ENCODE data around the gene TMEM108.

DNA sequence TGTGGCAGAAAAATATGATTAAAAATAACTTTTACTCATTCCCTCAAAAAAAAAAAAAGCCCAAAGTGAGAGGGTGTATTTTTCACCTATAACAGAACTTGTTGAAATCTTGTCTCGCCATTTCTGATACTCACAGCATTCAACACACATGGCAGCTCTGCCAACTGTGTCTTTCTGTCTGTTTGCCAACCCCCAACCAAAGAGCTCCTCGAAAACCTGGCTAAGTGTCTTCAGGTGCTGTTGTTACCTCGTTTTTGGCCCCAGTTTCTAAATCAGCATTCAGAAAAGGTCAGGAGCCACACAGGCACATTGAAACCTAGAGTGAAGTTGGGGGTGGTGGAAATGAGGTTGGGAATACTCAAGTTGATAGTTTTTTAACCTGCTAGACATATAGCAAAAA is 123.5 kb downstream of the TMEM108 start:
- no peak for TF ChIP-seq CTCF (IDR thresholded peaks at IDR 0.05)
- TF ChIP-seq POLR2A (IDR thresholded peaks at IDR 0.05), result no peak

All from thyroid gland (tissue), 4 donors.